ENCODE results near the gene SEMA4G.

GRCh38 chr10:101006593-101007098 lies 37.3 kb downstream of the SEMA4G start:
- TF ChIP-seq TAF1 (IDR thresholded peaks at IDR 0.05; ENCODE audit: low read depth): no peak
- no peak for TF ChIP-seq EP300 (IDR thresholded peaks at IDR 0.05; ENCODE audit: borderline replicate concordance)
- TF ChIP-seq TCF12 (IDR thresholded peaks at IDR 0.05; ENCODE audit: low read depth): no peak
- TF ChIP-seq YY1 (IDR thresholded peaks at IDR 0.05; ENCODE audit: low read depth): no peak
- TF ChIP-seq FOXM1 (IDR thresholded peaks at IDR 0.05; ENCODE audit: borderline replicate concordance, low read depth): no peak
